ENCODE measurements around the gene ERC1.

GRCh38 chr12:1091350-1091749 lies 100.3 kb downstream of the ERC1 start:
- no peak for TF ChIP-seq ELK1 (IDR thresholded peaks at IDR 0.05; ENCODE audit: low read depth, low read length)
- no peak for TF ChIP-seq CTCF (IDR thresholded peaks at IDR 0.05)
- TF ChIP-seq ESRRA (IDR thresholded peaks at IDR 0.05; ENCODE audit: borderline replicate concordance, low read length): no peak
- TF ChIP-seq POLR2A (IDR thresholded peaks at IDR 0.05; ENCODE audit: low read length): no peak
- TF ChIP-seq RAD21 (conservative IDR thresholded peaks at IDR 0.05 in 1 of 2, IDR thresholded peaks at IDR 0.05 in 1 of 2): no peak
